K562 treated with DMSO at 1 percent for 4 hours (cell line): ENCODE data around the gene USP9Y. TPM values are rescaled to one million over a fixed set of nuclear protein-coding genes. Genes with fewer than 3 reads are reported as not detected.

ENCODE experiments used
- total RNA-seq: library from RNA; unstranded; fragments of 300-600 nt; gene quantifications from 2 replicates; pipeline ENCODE4 v1.2.3, GENCODE V29; 2022; ENCODE audit not compliant: insufficient read depth

USP9Y gene
- total RNA-seq = not detected in 2 replicates

GRCh38 chrY:12701181-12701695 lies at the start of gene USP9Y:
USP9Y (plus strand) TSS chrY:12701231; CDS start chrY:12709448, 8,217 bp downstream.

GRCh38 chrY:12904618-12905516 lies 203.8 kb downstream of the USP9Y start, which contains the start of gene DDX3Y:
DDX3Y (plus strand) TSS chrY:12904868; CDS start chrY:12904937, 69 bp downstream.

Other genes with a start within 250 kb of the USP9Y start
- gene DDX3Y, start 203.6 kb downstream of the USP9Y start, total RNA-seq = not detected in 2 replicates